Kidney (tissue), 14 donors: ENCODE results near the gene NIPAL1. TPM values are rescaled to one million over a fixed set of nuclear protein-coding genes. Genes with fewer than 3 reads are reported as not detected.

Experiments
- DNase-seq, 5 donors: peaks; one replicate each; pipeline ENCODE4 v3.0.0-alpha.2; 2013 to 2020
- FAIRE-seq: peaks from 2 replicates; lab custom pipeline; 2012; peaks lifted over from hg19 to GRCh38; lab: Jason Lieb, UNC
- H3K27ac ChIP-seq, 2 donors: one replicate each; pipeline ENCODE4 v1.7.0; 2013; ENCODE audit warnings: low read depth in 2 of 2, low read length in 2 of 2, inconsistent platforms in 1 of 2
- H3K27me3 ChIP-seq: one replicate; pipeline ENCODE4 v1.7.1; 2013; ENCODE audit warnings: low read length, inconsistent platforms; ENCODE audit not compliant: control insufficient read depth, insufficient read depth
- H3K36me3 ChIP-seq, 3 donors: one replicate each; pipeline versions ENCODE4 v1.7.0 to v1.7.1; 2013; ENCODE audit warnings: low read length in 3 of 3, control low read depth in 1 of 3, inconsistent platforms in 1 of 3; ENCODE audit not compliant: insufficient read depth in 3 of 3, control insufficient read depth in 2 of 3
- H3K4me1 ChIP-seq, 3 donors: one replicate each; pipeline versions ENCODE4 v1.7.0 to v1.7.1; 2013; ENCODE audit warnings: low read length in 3 of 3, inconsistent platforms in 1 of 3, low read depth in 1 of 3; ENCODE audit not compliant: control insufficient read depth in 2 of 3, insufficient read depth in 2 of 3
- H3K4me3 ChIP-seq, 3 donors: one replicate each; pipeline versions ENCODE4 v1.7.0 to v1.8.1; 2013; ENCODE audit warnings: low read length in 3 of 3, control low read depth in 1 of 3, inconsistent platforms in 1 of 3
- H3K9ac ChIP-seq, 3 donors: one replicate each; pipeline versions ENCODE4 v1.7.0 to v1.7.1; 2013; ENCODE audit warnings: low read length in 3 of 3, control low read depth in 1 of 3, inconsistent platforms in 1 of 3
- H3K9me3 ChIP-seq, 3 donors: one replicate each; pipeline versions ENCODE4 v1.7.0 to v1.7.1; 2013; ENCODE audit warnings: low read length in 3 of 3, control low read depth in 1 of 3, inconsistent platforms in 1 of 3; ENCODE audit not compliant: control insufficient read depth in 2 of 3, insufficient read depth in 1 of 3
- intact Hi-C: fragments of 100-400 bp; cut with DNase I; formaldehyde crosslinking; loops from one replicate; pipeline ENCODE4 v1.11.1; 2022
- polyA plus RNA-seq: library from polyadenylated mRNA; stranded (reverse); fragments of 350-450 nt; fragmentation: Illumina TruSeq; extraction: RNeasy Lipid Tissue Mini Kit (QIAGEN cat#74804); gene quantifications from one replicate; pipeline ENCODE4 v1.2.3, GENCODE V29; 2014; ENCODE audit warnings: low read depth, low replicate concordance; ENCODE audit not compliant: insufficient read depth
- total RNA-seq: library from RNA; stranded (reverse); fragmentation: NEBNext Ultra II Directional; extraction: Animal tissue kit (Norgen Biotek cat#: 25700); gene quantifications from one replicate; pipeline ENCODE4 v1.2.1, GENCODE V29; 2021
- TF ChIP-seq, protein P1 (sequence below): IDR thresholded peaks from 3 replicates; pipeline ENCODE4 v1.5.1; 2012; ENCODE audit warnings: mild to moderate bottlenecking, moderate library complexity, borderline replicate concordance; ENCODE audit not compliant: insufficient read depth; ENCODE audit errors: extremely low read depth
- donor health status: control.
- donor health status: control.
- donor health status: control.
- donor health status: control.
- donor health status: control.
- donor health status: DM: yes; HTN: yes; CAD: no.
- donor health status: Normal renal cell carcinoma (clear cell type).

Gene NIPAL1
- total and polyA plus RNA-seq, 2 donors from 2014 or later: 1.4 to 6.9 TPM

DNA sequence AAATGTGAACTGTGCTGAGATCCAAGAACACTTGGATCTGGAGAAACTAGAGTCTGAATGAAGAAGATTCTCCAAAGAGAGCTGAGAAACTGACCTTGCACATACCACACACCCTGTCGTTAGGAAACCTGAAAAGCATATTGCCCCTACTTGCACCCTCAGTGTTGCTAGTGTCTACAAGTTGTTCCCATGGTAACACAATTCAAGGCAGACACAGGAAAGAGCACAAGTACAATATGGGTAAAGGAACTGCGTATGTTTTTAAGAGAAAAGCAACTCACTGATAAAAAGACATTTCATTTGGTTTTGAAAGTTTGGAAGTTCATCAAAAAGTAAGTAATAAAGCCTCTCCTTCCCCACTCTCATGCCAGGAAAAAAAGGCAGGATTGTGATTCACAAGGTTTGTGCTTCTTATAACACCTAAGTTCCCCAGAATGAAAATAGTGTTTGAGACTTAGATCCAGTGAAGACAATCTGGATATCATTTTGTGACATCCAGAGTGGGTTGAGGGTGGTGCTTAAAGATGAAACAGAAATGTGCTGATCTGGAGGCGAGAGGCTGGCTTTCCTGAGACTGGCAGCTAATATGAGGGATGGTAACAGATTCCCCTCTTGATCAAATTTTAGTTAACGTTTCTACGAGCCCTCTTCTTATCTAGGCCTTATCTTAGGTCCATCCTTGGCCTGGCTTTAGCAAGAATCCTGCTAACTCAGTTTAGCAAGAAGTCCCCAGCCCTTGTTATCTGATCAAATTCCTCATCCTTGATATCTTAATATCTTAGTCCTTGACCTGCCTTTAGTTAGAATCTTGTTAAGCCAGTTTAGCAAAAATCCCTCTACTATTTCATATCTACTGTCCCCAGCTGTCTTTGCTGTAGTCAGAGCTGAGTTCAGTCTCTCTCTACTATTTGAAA is 42.3 kb downstream of the NIPAL1 start:
- TF ChIP-seq, protein P1, sequence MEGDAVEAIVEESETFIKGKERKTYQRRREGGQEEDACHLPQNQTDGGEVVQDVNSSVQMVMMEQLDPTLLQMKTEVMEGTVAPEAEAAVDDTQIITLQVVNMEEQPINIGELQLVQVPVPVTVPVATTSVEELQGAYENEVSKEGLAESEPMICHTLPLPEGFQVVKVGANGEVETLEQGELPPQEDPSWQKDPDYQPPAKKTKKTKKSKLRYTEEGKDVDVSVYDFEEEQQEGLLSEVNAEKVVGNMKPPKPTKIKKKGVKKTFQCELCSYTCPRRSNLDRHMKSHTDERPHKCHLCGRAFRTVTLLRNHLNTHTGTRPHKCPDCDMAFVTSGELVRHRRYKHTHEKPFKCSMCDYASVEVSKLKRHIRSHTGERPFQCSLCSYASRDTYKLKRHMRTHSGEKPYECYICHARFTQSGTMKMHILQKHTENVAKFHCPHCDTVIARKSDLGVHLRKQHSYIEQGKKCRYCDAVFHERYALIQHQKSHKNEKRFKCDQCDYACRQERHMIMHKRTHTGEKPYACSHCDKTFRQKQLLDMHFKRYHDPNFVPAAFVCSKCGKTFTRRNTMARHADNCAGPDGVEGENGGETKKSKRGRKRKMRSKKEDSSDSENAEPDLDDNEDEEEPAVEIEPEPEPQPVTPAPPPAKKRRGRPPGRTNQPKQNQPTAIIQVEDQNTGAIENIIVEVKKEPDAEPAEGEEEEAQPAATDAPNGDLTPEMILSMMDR: no peak
- H3K36me3 ChIP-seq: no peaks in the 10 kb centered on the region
- no peak overlapping the region for H3K27ac ChIP-seq
- H3K4me1 ChIP-seq: no peaks in the 10 kb centered on the region
- no peaks in the 10 kb centered on the region for H3K27me3 ChIP-seq
- no peak overlapping the region for H3K4me3 ChIP-seq
- DNase-seq (no peak), FAIRE-seq (no peak)
- intact Hi-C loops: no loop called here
- no peaks in the 10 kb centered on the region for H3K9me3 ChIP-seq
- H3K9ac ChIP-seq: no peak overlapping the region

GRCh38 chr4:48064349-48064748 is 47.8 kb downstream of the NIPAL1 start:
- TF ChIP-seq, protein P1: no peak
- DNase-seq (no peak), FAIRE-seq (no peak)
- no peaks in the 10 kb centered on the region for H3K9me3 ChIP-seq
- H3K4me3 ChIP-seq: no peak overlapping the region
- H3K27me3 ChIP-seq: no peaks in the 10 kb centered on the region
- intact Hi-C loops: no loop called here
- H3K4me1 ChIP-seq: no peaks in the 10 kb centered on the region
- no peak overlapping the region for H3K27ac ChIP-seq
- H3K36me3 ChIP-seq: no peaks in the 10 kb centered on the region
- no peak overlapping the region for H3K9ac ChIP-seq

DNA sequence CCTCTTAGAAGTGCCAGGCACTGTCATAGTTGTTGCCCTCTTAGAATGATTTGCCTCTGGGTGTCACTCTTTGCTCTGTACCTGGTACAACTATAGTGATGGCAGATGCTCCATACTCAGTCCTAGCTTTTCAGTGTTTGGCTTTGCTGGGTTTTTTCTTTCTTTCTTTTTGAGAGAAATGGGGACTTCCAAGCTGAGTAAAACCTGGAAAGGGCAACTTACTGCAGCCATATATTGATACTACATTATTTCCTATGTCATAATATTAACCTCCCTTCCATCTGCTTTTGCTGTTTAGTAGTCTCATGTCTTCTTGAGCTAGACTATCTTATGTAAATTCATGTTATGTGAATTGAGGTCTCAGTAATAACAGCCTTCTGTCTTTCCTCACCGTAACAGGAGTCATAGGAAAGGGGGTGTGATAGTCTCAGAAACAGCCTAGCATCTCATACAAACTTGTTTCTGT is 49.0 kb downstream of the NIPAL1 start:
- DNase-seq (no peak), FAIRE-seq (no peak)
- intact Hi-C loops: no loop called here
- Histone ChIP-seq H3K9me3 (no peaks in the 10 kb centered on the region), H3K36me3 (no peaks in the 10 kb centered on the region), H3K9ac (no peak overlapping the region), H3K27me3 (no peaks in the 10 kb centered on the region), H3K27ac (no peak overlapping the region), H3K4me1 (no peaks in the 10 kb centered on the region), H3K4me3 (no peak overlapping the region)
- TF ChIP-seq, protein P1: no peak
